ENCODE results near the gene KDM2B.

- TF ChIP-seq CTCF (IDR thresholded peaks at IDR 0.05; ENCODE audit: low read length) = no peak
- TF ChIP-seq EZH2 (IDR thresholded peaks at IDR 0.05; ENCODE audit: borderline replicate concordance, low read length) = no peak
These were observed 85.1 kb downstream of the KDM2B start for GRCh38 chr12:121495746-121496145.
